Measurements from ENCODE around the gene C5orf15.

DNA sequence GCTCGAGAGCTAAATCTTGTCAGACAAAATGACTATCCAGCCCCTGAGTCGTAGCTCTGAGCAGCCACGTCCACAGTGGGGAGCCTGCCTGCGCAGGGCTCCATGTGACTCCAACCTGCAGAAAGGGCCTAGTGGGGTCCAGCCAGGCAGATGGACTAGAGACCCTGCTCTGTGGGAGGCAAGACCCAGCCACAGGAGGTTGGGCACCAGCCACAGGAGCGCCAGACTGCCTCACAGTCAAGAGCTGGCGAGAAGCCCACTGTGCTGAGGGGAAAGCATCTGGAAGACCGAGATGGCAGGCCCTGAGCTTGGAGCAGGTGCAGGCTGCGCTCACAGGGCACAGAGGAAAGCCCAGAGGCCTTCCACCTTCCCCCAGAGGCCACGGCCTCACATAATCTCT, 61.4 kb downstream of the C5orf15 start:
- TF ChIP-seq TCF12 (IDR thresholded peaks at IDR 0.05; ENCODE audit: low read depth): no peak
- no peak for TF ChIP-seq CEBPB (IDR thresholded peaks at IDR 0.05)
- no peak for TF ChIP-seq EP300 (IDR thresholded peaks at IDR 0.05; ENCODE audit: borderline replicate concordance)
- TF ChIP-seq CREB1 (IDR thresholded peaks at IDR 0.05; ENCODE audit: low read depth): no peak
- no peak for TF ChIP-seq RAD21 (IDR thresholded peaks at IDR 0.05; ENCODE audit: low read depth)
- no peak for TF ChIP-seq NFIC (IDR thresholded peaks at IDR 0.05)
- TF ChIP-seq REST (IDR thresholded peaks at IDR 0.05; ENCODE audit: low read depth): no peak
- TF ChIP-seq, protein P1, sequence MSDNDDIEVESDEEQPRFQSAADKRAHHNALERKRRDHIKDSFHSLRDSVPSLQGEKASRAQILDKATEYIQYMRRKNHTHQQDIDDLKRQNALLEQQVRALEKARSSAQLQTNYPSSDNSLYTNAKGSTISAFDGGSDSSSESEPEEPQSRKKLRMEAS (IDR thresholded peaks at IDR 0.05): no peak
- no peak for TF ChIP-seq TEAD4 (IDR thresholded peaks at IDR 0.05)
